RWPE1 (cell line): ENCODE data around the gene ASRGL1.
"Not testable (repeated sequence)": the region's sequence is repeated elsewhere in the genome, so short reads cannot be mapped to it uniquely, and the experiment has no call there.

Experiments used
- CTCF ChIA-PET: fragments of 350-600 bp; sonication (Branson Sonifier 250); formaldehyde crosslinking; extraction: SDS; loops from one replicate; lab custom pipeline; 2021; lab: Yijun Ruan, JAX
- POLR2A ChIA-PET: fragments of 400-600 bp; formaldehyde crosslinking; extraction: SDS; loops from one replicate; lab custom pipeline; 2020; ENCODE audit warnings: antibody characterized with exemption; ENCODE audit not compliant: low non-redundant PET; lab: Yijun Ruan, JAX
- DNase-seq: peaks from one replicate; pipeline ENCODE4 v3.0.0; 2012; ENCODE audit warnings: low spot score
- H3K27ac ChIP-seq: fragments of 450-650 bp; 2 replicates; pipeline ENCODE4 v1.5.1; 2017
- CTCF ChIP-seq: fragments of 450-650 bp; conservative IDR thresholded peaks from 2 replicates; pipeline ENCODE4 v1.5.1; 2017; ENCODE audit warnings: low read depth, mild to moderate bottlenecking

ASRGL1 gene

GRCh38 chr11:62338218-62338617, 970 bp downstream of the ASRGL1 start:
- ChIA-PET POLR2A (no interaction called here), CTCF (interaction anchor here (0.6 to 1.0 kb wide), 3 partner anchors 27 to 63 kb away, joined by 3 to 4 read pairs (median 3); no protein-coding TSS in a partner anchor)
- TF ChIP-seq CTCF: no peak
- no peak for DNase-seq
- H3K27ac ChIP-seq: no peak overlapping the region

- peak; percentile 72 for TF ChIP-seq CTCF
- POLR2A ChIA-PET: no interaction called here
- DNase-seq: peak; percentile 17
- CTCF ChIA-PET: interaction anchor here (0.6 to 1.4 kb wide), 6 partner anchors 8 to 908 kb away, joined by 3 to 6 read pairs (median 3); no protein-coding TSS in a partner anchor
- H3K27ac ChIP-seq: no peak overlapping the region
Observed at GRCh38 chr11:62340269-62340901, 3.1 kb downstream of the ASRGL1 start.

- H3K27ac ChIP-seq: no peak overlapping the region
- no peak for TF ChIP-seq CTCF
- DNase-seq: no peak
- POLR2A ChIA-PET: no interaction called here
- CTCF ChIA-PET: no interaction called here
Observed at GRCh38 chr11:62341588-62341987, 4.3 kb downstream of the ASRGL1 start.

- not testable (repeated sequence) for H3K27ac ChIP-seq, DNase-seq
- CTCF ChIA-PET: interaction anchor here (0.7 kb wide), 1 partner anchor 94 kb away, joined by 5 read pairs; no protein-coding TSS in a partner anchor
- POLR2A ChIA-PET: interaction anchor here (0.6 kb wide), 1 partner anchor 9 kb away, joined by 3 read pairs; no protein-coding TSS in a partner anchor
Observed at GRCh38 chr11:62343646-62344190, 6.5 kb downstream of the ASRGL1 start.

GRCh38 chr11:62344210-62344609, 7.0 kb downstream of the ASRGL1 start:
- no peak for TF ChIP-seq CTCF

GRCh38 chr11:62345861-62346260, 8.6 kb downstream of the ASRGL1 start:
- POLR2A ChIA-PET: no interaction called here
- no peak for DNase-seq
- no peak overlapping the region for H3K27ac ChIP-seq
- CTCF ChIA-PET: no interaction called here
- no peak for TF ChIP-seq CTCF

More at GRCh38 chr11:62344210-62344609, 7.0 kb downstream of the ASRGL1 start:
- H3K27ac ChIP-seq: no peak overlapping the region
- ChIA-PET POLR2A (interaction anchor here (0.6 kb wide), 1 partner anchor 9 kb away, joined by 3 read pairs; no protein-coding TSS in a partner anchor), CTCF (interaction anchor here (0.6 to 0.7 kb wide), 2 partner anchors 94 to 152 kb away, joined by 4 to 5 read pairs; no protein-coding TSS in a partner anchor)
- no peak for DNase-seq
